ENCODE results near the gene CALHM2.

CALHM2 gene

GRCh38 chr10:103465411-103466179, 13.4 kb upstream of the CALHM2 start:
- Mint-ChIP-seq H3K9me3 (no peaks in the 10 kb centered on the region), H3K4me3 (no peak overlapping the region), H3K27me3 (no peaks in the 10 kb centered on the region), H3K4me1 (peaks cover 20% of the 10 kb centered on the region), H3K27ac (no peak overlapping the region)
- ATAC-seq (no peak), DNase-seq (no peak)

GRCh38 chr10:103463499-103463898, 11.3 kb upstream of the CALHM2 start:
- Mint-ChIP-seq H3K4me3 (no peak overlapping the region), H3K9me3 (no peaks in the 10 kb centered on the region), H3K27me3 (no peaks in the 10 kb centered on the region), H3K27ac (no peak overlapping the region), H3K4me1 (peaks cover 30% of the 10 kb centered on the region)
- DNase-seq (no peak), ATAC-seq (no peak)

GRCh38 chr10:103459615-103460014, 7.4 kb upstream of the CALHM2 start:
- Mint-ChIP-seq H3K4me3 (no peak overlapping the region), H3K4me1 (peaks cover 20% of the 10 kb centered on the region), H3K27ac (no peak overlapping the region), H3K27me3 (no peaks in the 10 kb centered on the region), H3K9me3 (no peaks in the 10 kb centered on the region)
- ATAC-seq (no peak), DNase-seq (no peak)

GRCh38 chr10:103458720-103459119, 6.5 kb upstream of the CALHM2 start, which contains the start of gene CALHM1:
Gene CALHM1 (minus strand): TSS chr10:103458900. CDS start chr10:103458751, 149 bp downstream.
- H3K27ac Mint-ChIP-seq: peak within 1 kb of the TSS in 1 of 2 donors; percentile 57
- peaks cover 22% of the 10 kb centered on the region for H3K4me1 Mint-ChIP-seq
- H3K4me3 Mint-ChIP-seq: no peak within 1 kb of the TSS
- ATAC-seq: peak; percentile 33
- no peaks in the 10 kb centered on the region for H3K27me3 Mint-ChIP-seq
- no peaks in the 10 kb centered on the region for H3K9me3 Mint-ChIP-seq
- no peak for DNase-seq

- Mint-ChIP-seq H3K27ac (no peak overlapping the region), H3K4me3 (no peak overlapping the region), H3K27me3 (no peaks in the 10 kb centered on the region), H3K4me1 (peaks cover 26% of the 10 kb centered on the region), H3K9me3 (no peaks in the 10 kb centered on the region)
- DNase-seq (no peak), ATAC-seq (no peak)
Measured at GRCh38 chr10:103457896-103458583, 5.9 kb upstream of the CALHM2 start.

GRCh38 chr10:103457176-103457712, 5.1 kb upstream of the CALHM2 start:
- Mint-ChIP-seq H3K27ac (peak overlapping the region in 1 of 2 donors; percentile 74), H3K4me3 (no peak overlapping the region), H3K27me3 (no peaks in the 10 kb centered on the region), H3K4me1 (peaks cover 33% of the 10 kb centered on the region), H3K9me3 (no peaks in the 10 kb centered on the region)
- DNase-seq: no peak
- no peak for ATAC-seq

- peaks cover 42% of the 10 kb centered on the region for H3K4me1 Mint-ChIP-seq
- no peak overlapping the region for H3K4me3 Mint-ChIP-seq
- no peaks in the 10 kb centered on the region for H3K9me3 Mint-ChIP-seq
- no peak overlapping the region for H3K27ac Mint-ChIP-seq
- DNase-seq: no peak
- H3K27me3 Mint-ChIP-seq: no peaks in the 10 kb centered on the region
- no peak for ATAC-seq
Measured at GRCh38 chr10:103456074-103456660, 4.0 kb upstream of the CALHM2 start.

GRCh38 chr10:103455235-103455634, 3.1 kb upstream of the CALHM2 start:
- peaks cover 50% of the 10 kb centered on the region for H3K4me1 Mint-ChIP-seq
- no peak for ATAC-seq
- H3K9me3 Mint-ChIP-seq: no peaks in the 10 kb centered on the region
- H3K4me3 Mint-ChIP-seq: no peak overlapping the region
- no peaks in the 10 kb centered on the region for H3K27me3 Mint-ChIP-seq
- H3K27ac Mint-ChIP-seq: peak overlapping the region in 1 of 2 donors; percentile 90
- no peak for DNase-seq

- Mint-ChIP-seq H3K27ac (no peak overlapping the region), H3K4me3 (no peak overlapping the region), H3K4me1 (peaks cover 50% of the 10 kb centered on the region), H3K27me3 (no peaks in the 10 kb centered on the region), H3K9me3 (no peaks in the 10 kb centered on the region)
- DNase-seq (no peak), ATAC-seq (no peak)
Measured at GRCh38 chr10:103454026-103454425, 1.9 kb upstream of the CALHM2 start.

- Mint-ChIP-seq H3K9me3 (no peaks in the 10 kb centered on the region), H3K4me3 (peak overlapping the region; percentile 93 to 95), H3K27ac (peak overlapping the region; percentile 22 to 87), H3K27me3 (no peaks in the 10 kb centered on the region), H3K4me1 (peaks cover 53% of the 10 kb centered on the region)
- DNase-seq (no peak), ATAC-seq (no peak)
Measured at GRCh38 chr10:103452506-103453230, 498 bp upstream of the CALHM2 start.

- Mint-ChIP-seq H3K27me3 (no peaks in the 10 kb centered on the region), H3K27ac (peak overlapping the region; percentile 20 to 87), H3K4me3 (peak overlapping the region; percentile 93 to 95), H3K9me3 (no peaks in the 10 kb centered on the region), H3K4me1 (peaks cover 48% of the 10 kb centered on the region)
- DNase-seq (peak; percentile 33 to 41), ATAC-seq (peak; percentile 71)
Measured at GRCh38 chr10:103451091-103451813, 918 bp downstream of the CALHM2 start.

GRCh38 chr10:103450201-103450695, 1.9 kb downstream of the CALHM2 start:
- Mint-ChIP-seq H3K4me3 (peak overlapping the region; percentile 41 to 65), H3K27ac (no peak overlapping the region), H3K4me1 (peaks cover 48% of the 10 kb centered on the region), H3K27me3 (no peaks in the 10 kb centered on the region), H3K9me3 (no peaks in the 10 kb centered on the region)
- no peak for DNase-seq
- ATAC-seq: no peak

- Mint-ChIP-seq H3K9me3 (no peaks in the 10 kb centered on the region), H3K4me1 (peaks cover 48% of the 10 kb centered on the region), H3K27me3 (no peaks in the 10 kb centered on the region), H3K4me3 (no peak overlapping the region), H3K27ac (peak overlapping the region; percentile 2 to 30)
- ATAC-seq: no peak
- DNase-seq: no peak
Measured at GRCh38 chr10:103449208-103450144, 2.7 kb downstream of the CALHM2 start.

GRCh38 chr10:103448746-103449145, 3.4 kb downstream of the CALHM2 start:
- no peak for ATAC-seq
- H3K4me3 Mint-ChIP-seq: no peak overlapping the region
- H3K27me3 Mint-ChIP-seq: no peaks in the 10 kb centered on the region
- no peak for DNase-seq
- no peaks in the 10 kb centered on the region for H3K9me3 Mint-ChIP-seq
- H3K4me1 Mint-ChIP-seq: peaks cover 47% of the 10 kb centered on the region
- peak overlapping the region; percentile 44 to 45 for H3K27ac Mint-ChIP-seq

Data from stimulated activated naive CD8-positive, alpha-beta T cell treated with anti-CD3 and anti-CD28 coated beads, Interleukin-15, amount 100 ng/mL, for 72 hours (primary cell).